Measurements from ENCODE around the gene GPBAR1.

The GPBAR1 gene

GRCh38 chr2:218260742-218261422, at the start of gene GPBAR1:
TSS of gene GPBAR1 (plus strand) at chr2:218261015. CDS start at chr2:218262725, 1,710 bp downstream.
- TF ChIP-seq MAX (IDR thresholded peaks at IDR 0.05; ENCODE audit: low read depth, low read length) (no peak), MYC (IDR thresholded peaks at IDR 0.05; ENCODE audit: low read depth, low read length) (no peak), POLR2A (IDR thresholded peaks at IDR 0.05; ENCODE audit: extremely low read depth, insufficient read length) (no peak), CTCF (IDR thresholded peaks at IDR 0.05; ENCODE audit: low read depth, low read length) (no peak)
- peak; percentile 40 for DNase-seq (ENCODE audit: low read depth)
- no peak within 1 kb of the TSS for H3K4me3 ChIP-seq (ENCODE audit: low read depth, low read length)

GRCh38 chr2:218214116-218214515, 46.7 kb upstream of the GPBAR1 start:
- no peak for DNase-seq (ENCODE audit: low read depth)
- no peak overlapping the region for H3K4me3 ChIP-seq (ENCODE audit: low read depth, low read length)
- TF ChIP-seq MAX (IDR thresholded peaks at IDR 0.05; ENCODE audit: low read depth, low read length): no peak
- TF ChIP-seq CTCF (IDR thresholded peaks at IDR 0.05; ENCODE audit: low read depth, low read length): no peak
- no peak for TF ChIP-seq MYC (IDR thresholded peaks at IDR 0.05; ENCODE audit: low read depth, low read length)
- no peak for TF ChIP-seq POLR2A (IDR thresholded peaks at IDR 0.05; ENCODE audit: extremely low read depth, insufficient read length)

GRCh38 chr2:218216336-218216673, 44.5 kb upstream of the GPBAR1 start:
- TF ChIP-seq MAX (IDR thresholded peaks at IDR 0.05; ENCODE audit: low read depth, low read length) (no peak), MYC (IDR thresholded peaks at IDR 0.05; ENCODE audit: low read depth, low read length) (no peak), POLR2A (IDR thresholded peaks at IDR 0.05; ENCODE audit: extremely low read depth, insufficient read length) (no peak), CTCF (IDR thresholded peaks at IDR 0.05; ENCODE audit: low read depth, low read length) (no peak)
- DNase-seq (ENCODE audit: low read depth): peak; percentile 72
- peak overlapping the region; percentile 87 for H3K4me3 ChIP-seq (ENCODE audit: low read depth, low read length)

GRCh38 chr2:218216674-218217359, 44.0 kb upstream of the GPBAR1 start, which contains the start of gene ARPC2:
TSS of gene ARPC2 (plus strand) at chr2:218217189. CDS start at chr2:218217471, 282 bp downstream.
- H3K4me3 ChIP-seq (ENCODE audit: low read depth, low read length): peak within 1 kb of the TSS; percentile 98
- peak; percentile 50 for TF ChIP-seq MAX (IDR thresholded peaks at IDR 0.05; ENCODE audit: low read depth, low read length)
- no peak for TF ChIP-seq CTCF (IDR thresholded peaks at IDR 0.05; ENCODE audit: low read depth, low read length)
- TF ChIP-seq POLR2A (IDR thresholded peaks at IDR 0.05; ENCODE audit: extremely low read depth, insufficient read length): peak; percentile 70
- peak; percentile 54; the same call in 1 of the 2 replicates for TF ChIP-seq MYC (IDR thresholded peaks at IDR 0.05; ENCODE audit: low read depth, low read length)
- peak; percentile 99 for DNase-seq (ENCODE audit: low read depth)

GRCh38 chr2:218217360-218218267, 43.2 kb upstream of the GPBAR1 start:
- H3K4me3 ChIP-seq (ENCODE audit: low read depth, low read length): peak overlapping the region; percentile 98
- TF ChIP-seq POLR2A (IDR thresholded peaks at IDR 0.05; ENCODE audit: extremely low read depth, insufficient read length): peak; percentile 23
- TF ChIP-seq MYC (IDR thresholded peaks at IDR 0.05; ENCODE audit: low read depth, low read length): no peak; the same call in 1 of the 2 replicates
- 0 out of 2 replicates have a peak, but pooled peaks have one; percentile 2 for TF ChIP-seq MAX (IDR thresholded peaks at IDR 0.05; ENCODE audit: low read depth, low read length)
- peak; percentile 87 for DNase-seq (ENCODE audit: low read depth)

All from NB4 (cell line).